GM12892 (cell line): ENCODE results near the gene ODF4.
A peak's percentile ranks its signal among the peaks of the same experiment; 100 is the strongest.
"Not testable (repeated sequence)": the region's sequence is repeated elsewhere in the genome, so short reads cannot be mapped to it uniquely, and the experiment has no call there.

Experiments used
- DNase-seq: peaks from one replicate; pipeline ENCODE4 v3.0.0; 2011; ENCODE audit not compliant: insufficient read length
- FAIRE-seq: peaks from 2 replicates; lab custom pipeline; 2011; peaks lifted over from hg19 to GRCh38; lab: Jason Lieb, UNC
- POLR2A ChIP-seq: IDR thresholded peaks from 2 replicates; pipeline ENCODE4 v1.6.1; 2011; ENCODE audit warnings: low read depth, low read length, control low read depth
- POLR2AphosphoS5 ChIP-seq: IDR thresholded peaks from 2 replicates; pipeline ENCODE4 v1.6.1; 2011; ENCODE audit warnings: low read depth, low read length, control low read depth
- TAF1 ChIP-seq: IDR thresholded peaks from 2 replicates; pipeline ENCODE4 v1.6.1; 2011; ENCODE audit warnings: low read depth, mild to moderate bottlenecking, control low read depth, low read length, borderline replicate concordance

Gene ODF4

GRCh38 chr17:8375738-8376259 lies 36.2 kb downstream of the ODF4 start:
- DNase-seq, result no peak
- FAIRE-seq, result no peak
- TF ChIP-seq POLR2A (no peak), POLR2AphosphoS5 (no peak), TAF1 (no peak)

- DNase-seq (peak; percentile 96), FAIRE-seq (peak; percentile 97)
- TF ChIP-seq TAF1 (peak; percentile 85; the same call in 1 of the 2 replicates), POLR2AphosphoS5 (peak; percentile 99), POLR2A (peak; percentile 95)
Measured at GRCh38 chr17:8376271-8377067, 36.8 kb downstream of the ODF4 start, which contains the start of gene KRABD2. TSS of gene KRABD2 (minus strand) at chr17:8376704.

GRCh38 chr17:8377422-8377821 lies 37.8 kb downstream of the ODF4 start:
- FAIRE-seq (no peak), DNase-seq (no peak)
- TF ChIP-seq POLR2AphosphoS5, result no peak
- TF ChIP-seq POLR2A, result no peak
- no peak for TF ChIP-seq TAF1

- not testable (repeated sequence) for DNase-seq, FAIRE-seq
Measured at GRCh38 chr17:8378117-8378516, 38.5 kb downstream of the ODF4 start.

- TF ChIP-seq TAF1, result no peak
- TF ChIP-seq POLR2AphosphoS5, result no peak
- TF ChIP-seq POLR2A, result no peak; the same call in 1 of the 2 replicates
- FAIRE-seq (no peak), DNase-seq (no peak)
Measured at GRCh38 chr17:8380049-8380448, 40.4 kb downstream of the ODF4 start.

GRCh38 chr17:8382052-8382879 lies 42.6 kb downstream of the ODF4 start:
- DNase-seq (no peak), FAIRE-seq (peak; percentile 36)
- TF ChIP-seq POLR2A (0 out of 2 replicates have a peak, but pooled peaks have one; percentile 31), POLR2AphosphoS5 (no peak), TAF1 (no peak)

- TF ChIP-seq POLR2AphosphoS5, result no peak
- no peak for TF ChIP-seq POLR2A
- FAIRE-seq (no peak), DNase-seq (no peak)
Measured at GRCh38 chr17:8382880-8383142, 43.2 kb downstream of the ODF4 start.

- DNase-seq, result peak; percentile 91
Measured at GRCh38 chr17:8383143-8383822, 43.6 kb downstream of the ODF4 start, which contains the start of gene RPL26. TSS of gene RPL26 (minus strand) at chr17:8383193. CDS start at chr17:8382310, 883 bp downstream.

GRCh38 chr17:8384801-8385378 lies 45.2 kb downstream of the ODF4 start:
- no peak for DNase-seq

More at GRCh38 chr17:8383143-8383822, 43.6 kb downstream of the ODF4 start, which contains the start of gene RPL26:
- TF ChIP-seq POLR2AphosphoS5, result peak; percentile 99
- peak; percentile 99 for TF ChIP-seq POLR2A
- TF ChIP-seq TAF1, result peak; percentile 100
- peak; percentile 95 for FAIRE-seq

GRCh38 chr17:8386841-8387240 lies 47.2 kb downstream of the ODF4 start:
- no peak for FAIRE-seq
- TF ChIP-seq TAF1, result no peak
- no peak for TF ChIP-seq POLR2AphosphoS5
- TF ChIP-seq POLR2A, result no peak

More at GRCh38 chr17:8384801-8385378, 45.2 kb downstream of the ODF4 start:
- TF ChIP-seq POLR2A, result no peak
- no peak for TF ChIP-seq POLR2AphosphoS5
- TF ChIP-seq TAF1, result no peak
- no peak for FAIRE-seq

GRCh38 chr17:8387914-8388651 lies 48.4 kb downstream of the ODF4 start:
- FAIRE-seq (no peak), DNase-seq (no peak)

More at GRCh38 chr17:8386841-8387240, 47.2 kb downstream of the ODF4 start:
- DNase-seq, result no peak

More at GRCh38 chr17:8387914-8388651, 48.4 kb downstream of the ODF4 start:
- no peak for TF ChIP-seq POLR2AphosphoS5
- no peak for TF ChIP-seq TAF1
- no peak for TF ChIP-seq POLR2A
